IMR-90 (cell line): ENCODE data around the gene AAGAB. TPM values are rescaled to one million over a fixed set of nuclear protein-coding genes. Genes with fewer than 3 reads are reported as not detected.
A peak's percentile ranks its signal among the peaks of the same experiment; 100 is the strongest.

Source experiments
- ATAC-seq: fragments of 200-7000 bp; cut with Tn5 transposase; 2 replicates; pipeline ENCODE4 v1.9.1; 2020; ENCODE audit warnings: low read depth, mild to moderate bottlenecking, moderate library complexity
- BruUV-seq: library from RNA; stranded (reverse); fragments of 400-500 nt; replicated peaks from 2 replicates; lab custom pipeline; 2021; lab: Mats Ljungman, UMichigan
- CTCF ChIA-PET: fragments of 300-600 bp; formaldehyde crosslinking; extraction: SDS; loops from one replicate; lab custom pipeline; 2021; ENCODE audit warnings: antibody characterized with exemption; lab: Yijun Ruan, JAX
- POLR2A ChIA-PET: fragments of 300-600 bp; sonication (Branson Sonifier 250); formaldehyde crosslinking; loops from one replicate; lab custom pipeline; 2022; ENCODE audit warnings: antibody characterized with exemption; ENCODE audit not compliant: unreplicated experiment; lab: Charles Lee
- DNase-seq: peaks from one replicate; pipeline ENCODE4 v3.0.0; 2013
- H2AFZ ChIP-seq: replicated peaks from 2 replicates; pipeline ENCODE3; 2013; ENCODE audit warnings: low read length, mild to moderate bottlenecking; ENCODE audit not compliant: poor library complexity
- H2AK5ac ChIP-seq: 2 replicates; pipeline ENCODE4 v1.6.1; 2013; ENCODE audit warnings: low read depth, low read length, inconsistent platforms
- H2AK9ac ChIP-seq: replicated peaks from 2 replicates; pipeline ENCODE3; 2013; ENCODE audit warnings: mild to moderate bottlenecking, low read depth, low read length, moderate library complexity; ENCODE audit not compliant: poor library complexity
- H2BK120ac ChIP-seq: 2 replicates; pipeline ENCODE4 v1.6.1; 2013; ENCODE audit warnings: low read depth, low read length, inconsistent platforms
- H2BK15ac ChIP-seq: 3 replicates; pipeline ENCODE4 v1.6.1; 2013; ENCODE audit warnings: low read depth, low read length, inconsistent platforms
- H2BK20ac ChIP-seq: 2 replicates; pipeline ENCODE4 v1.6.1; 2013; ENCODE audit warnings: low read depth, mild to moderate bottlenecking, inconsistent platforms, low read length, moderate library complexity
- H2BK5ac ChIP-seq: 2 replicates; pipeline ENCODE4 v1.6.1; 2013; ENCODE audit warnings: mild to moderate bottlenecking, low read depth, low read length, inconsistent platforms; ENCODE audit not compliant: poor library complexity, severe bottlenecking
- H3K14ac ChIP-seq: replicated peaks from 2 replicates; pipeline ENCODE4 v1.6.1; 2013; ENCODE audit warnings: low read depth, low read length, inconsistent platforms
- H3K18ac ChIP-seq: 2 replicates; pipeline ENCODE4 v1.6.1; 2013; ENCODE audit warnings: low read depth, low read length, control low read depth
- H3K23ac ChIP-seq: 2 replicates; pipeline ENCODE4 v1.6.1; 2013; ENCODE audit warnings: low read depth, low read length, inconsistent platforms
- H3K27ac ChIP-seq: 2 replicates; pipeline ENCODE4 v1.5.1; 2013; ENCODE audit warnings: mild to moderate bottlenecking, control low read depth, low read length; ENCODE audit not compliant: insufficient read depth
- H3K27me3 ChIP-seq: 2 replicates; pipeline ENCODE4 v1.6.1; 2013; ENCODE audit warnings: low read length; ENCODE audit not compliant: control insufficient read depth, insufficient read depth
- H3K36me3 ChIP-seq: 2 replicates; pipeline ENCODE4 v1.6.1; 2013; ENCODE audit warnings: low read length, mixed read lengths; ENCODE audit not compliant: control insufficient read depth, insufficient read depth
- H3K4ac ChIP-seq: 2 replicates; pipeline ENCODE4 v1.6.1; 2013; ENCODE audit warnings: low read depth, low read length, inconsistent platforms
- H3K4me1 ChIP-seq: 2 replicates; pipeline ENCODE4 v1.6.1; 2013; ENCODE audit warnings: low read length, mixed read lengths; ENCODE audit not compliant: control insufficient read depth, insufficient read depth
- H3K4me2 ChIP-seq: 2 replicates; pipeline ENCODE4 v1.6.1; 2013; ENCODE audit warnings: low read depth, mild to moderate bottlenecking, control low read depth, low read length, moderate library complexity
- H3K4me3 ChIP-seq: 2 replicates; pipeline ENCODE4 v1.5.1; 2013; ENCODE audit warnings: low read depth, mild to moderate bottlenecking, control low read depth, low read length, moderate library complexity; ENCODE audit not compliant: insufficient read depth
- H3K56ac ChIP-seq: 2 replicates; pipeline ENCODE4 v1.6.1; 2013; ENCODE audit warnings: low read length, inconsistent platforms; ENCODE audit not compliant: insufficient read depth; ENCODE audit errors: extremely low read depth
- H3K79me1 ChIP-seq, 2 experiments: 2 replicates each; pipeline ENCODE4 v1.6.1; 2013; ENCODE audit warnings: low read length in 2 of 2, inconsistent platforms in 1 of 2, low read depth in 1 of 2
- H3K9ac ChIP-seq: 2 replicates; pipeline ENCODE4 v1.6.1; 2013; ENCODE audit warnings: low read depth, low read length, control low read depth
- H3K9me1 ChIP-seq: 2 replicates; pipeline ENCODE4 v1.6.1; 2013; ENCODE audit warnings: low read length, inconsistent platforms; ENCODE audit not compliant: insufficient read depth
- H3K9me3 ChIP-seq: 2 replicates; pipeline ENCODE4 v1.6.1; 2013; ENCODE audit warnings: low read length; ENCODE audit not compliant: control insufficient read depth, insufficient read depth
- H4K20me1 ChIP-seq: 2 replicates; pipeline ENCODE4 v1.6.1; 2013; ENCODE audit warnings: low read length, inconsistent platforms; ENCODE audit not compliant: insufficient read depth
- H4K5ac ChIP-seq: 2 replicates; pipeline ENCODE4 v1.6.1; 2013; ENCODE audit warnings: mild to moderate bottlenecking, low read depth, low read length, control low read depth
- H4K8ac ChIP-seq, 2 experiments: 2 replicates each; pipeline ENCODE4 v1.6.1; 2013; ENCODE audit warnings: low read depth in 2 of 2, low read length in 2 of 2, control low read depth in 1 of 2, inconsistent platforms in 1 of 2
- H4K91ac ChIP-seq: 2 replicates; pipeline ENCODE4 v1.6.1; 2013; ENCODE audit warnings: low read depth, low read length, inconsistent platforms; ENCODE audit not compliant: insufficient read depth
- FOS ChIP-seq: fragments of 150-350 bp; IDR thresholded peaks from 2 replicates; pipeline ENCODE4 v1.6.1; 2016; ENCODE audit warnings: low read depth, low read length
- WGBS, 2 experiments: methylation state at CpG; one replicate each; pipeline versions ENCODE4 v1.1.5 to v1.1.7; 2013; ENCODE audit warnings: missing lambda C conversion rate in 2 of 2; ENCODE audit not compliant: insufficient read length in 1 of 2; ENCODE audit errors: extremely low coverage in 2 of 2; 5-methylcytosine and 5-hydroxymethylcytosine counted together
- dilution Hi-C: fragments of 300-500 bp; cut with HindIII; formaldehyde crosslinking; loops from one replicate; pipeline ENCODE4 v1.14.3; 2018; ENCODE audit warnings: low sequenced_read_pairs; ENCODE audit not compliant: unreplicated experiment
- in situ Hi-C: fragments of 300-500 bp; cut with MboI; formaldehyde crosslinking; loops from 3 replicates; pipeline ENCODE4 v1.14.3; 2019; ENCODE audit warnings: low sequenced_read_pairs, inconsistent platforms, mixed read lengths
- intact Hi-C: fragments of 100-400 bp; cut with micrococcal nuclease; formaldehyde crosslinking; loops from 2 replicates; pipeline ENCODE4 v1.10.0; 2022
- polyA plus RNA-seq, 3 experiments: library from polyadenylated mRNA; depleted of rRNA; stranded (reverse); fragments of >200 nt; gene quantifications; 2 replicates each; pipeline ENCODE4 v1.2.3, GENCODE V29; 2012; ENCODE audit warnings: low replicate concordance in 1 of 3
- total RNA-seq: library from RNA; depleted of rRNA; stranded (reverse); fragments of >200 nt; gene quantifications from 2 replicates; pipeline ENCODE4 v1.2.3, GENCODE V29; 2012
- TF ChIP-seq, protein P1 (sequence below): fragments of 150-350 bp; IDR thresholded peaks from 2 replicates; pipeline ENCODE4 v1.6.1; 2016; ENCODE audit warnings: low read depth, mild to moderate bottlenecking, low read length, moderate library complexity, borderline replicate concordance
- TF ChIP-seq, protein P2 (sequence below): fragments of 150-350 bp; IDR thresholded peaks from 2 replicates; pipeline ENCODE4 v1.6.1; 2017; ENCODE audit warnings: mild to moderate bottlenecking, antibody characterized with exemption, low read length, low read depth

AAGAB gene
- total and polyA plus RNA-seq, 2 of the 4 experiments (the other 2 are of a cell fraction), result 26.1 to 69.7 TPM

DNA sequence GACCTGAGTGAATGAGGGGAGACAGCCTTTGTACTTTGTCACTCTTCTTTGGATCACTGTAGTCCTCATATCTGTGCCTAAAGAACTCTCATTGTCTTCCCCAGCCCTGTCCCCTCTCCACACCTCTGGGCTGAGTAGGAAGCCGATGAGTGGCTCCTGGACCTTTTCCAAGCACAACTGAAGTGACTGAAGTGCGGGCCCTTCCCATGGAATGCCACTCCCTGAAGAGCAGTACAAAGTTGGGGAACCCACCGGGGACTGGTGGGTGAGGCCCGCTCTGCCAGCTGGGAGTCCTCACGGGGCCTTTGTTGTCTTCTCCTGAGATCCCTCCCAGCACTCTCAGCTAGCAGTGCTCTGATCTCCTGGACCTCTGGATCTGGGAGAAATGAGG is 90.1 kb downstream of the AAGAB start:
- H2BK120ac ChIP-seq, result peak overlapping the region; percentile 54
- H3K9ac ChIP-seq, result no peak overlapping the region
- H3K4me3 ChIP-seq, result no peak overlapping the region
- H3K79me1 ChIP-seq, result peaks cover 41 to 92% of the 10 kb centered on the region in 2 experiments
- in situ Hi-C loops, result no loop called here
- ChIA-PET POLR2A (no interaction called here), CTCF (no interaction called here)
- dilution Hi-C loops, result no loop called here
- no peak for DNase-seq
- ATAC-seq, result no peak
- H3K23ac ChIP-seq, result peak overlapping the region; percentile 67; the same call in 1 of the 2 replicates
- peak overlapping the region in 1 of 2 experiments; percentile 70; a peak in 2 of 4 replicates for H4K8ac ChIP-seq
- H2BK5ac ChIP-seq, result peak overlapping the region; percentile 33
- peaks cover 60% of the 10 kb centered on the region for H3K4me1 ChIP-seq
- 35% methylated on average over 2 of the region's 5 CpGs; no CpG with 5 or more reads in 1 of the 2 experiments for WGBS, 2 experiments
- H4K91ac ChIP-seq, result peak overlapping the region; percentile 31; the same call in 1 of the 2 replicates
- H4K5ac ChIP-seq, result peak overlapping the region; percentile 27
- BruUV-seq, result no TSS peak
- H3K14ac ChIP-seq, result peak overlapping the region; percentile 77
- H4K20me1 ChIP-seq, result peaks cover 41% of the 10 kb centered on the region
- no peaks in the 10 kb centered on the region for H3K9me3 ChIP-seq
- TF ChIP-seq, protein P1, sequence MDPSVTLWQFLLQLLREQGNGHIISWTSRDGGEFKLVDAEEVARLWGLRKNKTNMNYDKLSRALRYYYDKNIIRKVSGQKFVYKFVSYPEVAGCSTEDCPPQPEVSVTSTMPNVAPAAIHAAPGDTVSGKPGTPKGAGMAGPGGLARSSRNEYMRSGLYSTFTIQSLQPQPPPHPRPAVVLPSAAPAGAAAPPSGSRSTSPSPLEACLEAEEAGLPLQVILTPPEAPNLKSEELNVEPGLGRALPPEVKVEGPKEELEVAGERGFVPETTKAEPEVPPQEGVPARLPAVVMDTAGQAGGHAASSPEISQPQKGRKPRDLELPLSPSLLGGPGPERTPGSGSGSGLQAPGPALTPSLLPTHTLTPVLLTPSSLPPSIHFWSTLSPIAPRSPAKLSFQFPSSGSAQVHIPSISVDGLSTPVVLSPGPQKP, result no peak
- no peak for TF ChIP-seq FOS
- TF ChIP-seq, protein P2, sequence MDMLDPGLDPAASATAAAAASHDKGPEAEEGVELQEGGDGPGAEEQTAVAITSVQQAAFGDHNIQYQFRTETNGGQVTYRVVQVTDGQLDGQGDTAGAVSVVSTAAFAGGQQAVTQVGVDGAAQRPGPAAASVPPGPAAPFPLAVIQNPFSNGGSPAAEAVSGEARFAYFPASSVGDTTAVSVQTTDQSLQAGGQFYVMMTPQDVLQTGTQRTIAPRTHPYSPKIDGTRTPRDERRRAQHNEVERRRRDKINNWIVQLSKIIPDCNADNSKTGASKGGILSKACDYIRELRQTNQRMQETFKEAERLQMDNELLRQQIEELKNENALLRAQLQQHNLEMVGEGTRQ, result no peak
- H3K27ac ChIP-seq, result peak overlapping the region; percentile 89
- H2BK20ac ChIP-seq, result 0 out of 2 replicates have a peak overlapping the region, but pooled peaks have one; percentile 45
- H3K18ac ChIP-seq, result peak overlapping the region; percentile 39
- H3K4me2 ChIP-seq, result no peak overlapping the region
- H2AK5ac ChIP-seq, result 0 out of 2 replicates have a peak overlapping the region, but pooled peaks have one; percentile 93
- intact Hi-C loops, result no loop called here
- no peak overlapping the region for H2AK9ac ChIP-seq
- H3K36me3 ChIP-seq, result peaks cover 60% of the 10 kb centered on the region
- peaks cover 68% of the 10 kb centered on the region for H3K9me1 ChIP-seq
- 0 out of 2 replicates have a peak overlapping the region, but pooled peaks have one; percentile 32 for H3K56ac ChIP-seq
- H2AFZ ChIP-seq, result no peak overlapping the region
- peak overlapping the region; percentile 45 for H3K4ac ChIP-seq
- H2BK15ac ChIP-seq, result peak overlapping the region; percentile 15; the same call in 2 of the 3 replicates
- H3K27me3 ChIP-seq, result no peaks in the 10 kb centered on the region
